Calu3 (cell line): Measurements from ENCODE around the gene RBFOX2. TPM values are rescaled to one million over a fixed set of nuclear protein-coding genes. Genes with fewer than 3 reads are reported as not detected.
"Not testable (repeated sequence)": the region's sequence is repeated elsewhere in the genome, so short reads cannot be mapped to it uniquely, and the experiment has no call there.

Experiments
- BruUV-seq: library from RNA; stranded (reverse); fragments of 400-500 nt; replicated peaks from 2 replicates; lab custom pipeline; 2021; lab: Mats Ljungman, UMichigan
- CTCF ChIA-PET: fragments of 300-600 bp; sonication (Branson Sonifier 250); formaldehyde crosslinking; loops from one replicate; lab custom pipeline; 2022; ENCODE audit warnings: antibody characterized with exemption; lab: Charles Lee
- DNase-seq: peaks from one replicate; pipeline ENCODE4 v3.0.0; 2022
- H3K27ac Mint-ChIP-seq: one replicate; pipeline ENCODE4 v1.8.0; 2022; ENCODE audit warnings: mixed read lengths; ENCODE audit not compliant: unreplicated experiment
- H3K27me3 Mint-ChIP-seq: one replicate; pipeline ENCODE4 v1.8.0; 2022; ENCODE audit warnings: mixed read lengths; ENCODE audit not compliant: unreplicated experiment
- H3K36me3 Mint-ChIP-seq: one replicate; pipeline ENCODE4 v1.8.0; 2022; ENCODE audit warnings: mild to moderate bottlenecking, moderate library complexity, mixed read lengths; ENCODE audit not compliant: insufficient read depth, unreplicated experiment
- H3K4me1 Mint-ChIP-seq: one replicate; pipeline ENCODE4 v1.8.0; 2022; ENCODE audit warnings: mild to moderate bottlenecking, low read depth, mixed read lengths; ENCODE audit not compliant: unreplicated experiment
- H3K4me3 Mint-ChIP-seq: one replicate; pipeline ENCODE4 v1.8.0; 2022; ENCODE audit warnings: mild to moderate bottlenecking, low read depth, moderate library complexity, mixed read lengths; ENCODE audit not compliant: unreplicated experiment
- H3K9me3 Mint-ChIP-seq: one replicate; pipeline ENCODE4 v1.8.0; 2022; ENCODE audit warnings: low read depth, mixed read lengths; ENCODE audit not compliant: unreplicated experiment
- CTCF ChIP-seq: fragments of 200-600 bp; IDR thresholded peaks from one replicate; pipeline ENCODE4 v1.8.0; 2022; ENCODE audit warnings: antibody characterized with exemption; ENCODE audit not compliant: unreplicated experiment
- intact Hi-C: fragments of 100-400 bp; cut with micrococcal nuclease; formaldehyde crosslinking; loops from one replicate; pipeline ENCODE4 v1.10.0; 2022; ENCODE audit not compliant: unreplicated experiment
- total RNA-seq: library from RNA; stranded (reverse); gene quantifications from 2 replicates; pipeline ENCODE4 v1.2.3, GENCODE V29; 2022

RBFOX2 gene
- total RNA-seq, 1 experiment from 2014 or later = 63.1 TPM

GRCh38 chr22:36055376-36056295 is 27.0 kb upstream of the RBFOX2 start:
- Mint-ChIP-seq H3K36me3 (peaks cover 12% of the 10 kb centered on the region), H3K4me3 (no peak overlapping the region), H3K27ac (peak overlapping the region; percentile 34), H3K9me3 (no peaks in the 10 kb centered on the region), H3K27me3 (no peaks in the 10 kb centered on the region), H3K4me1 (peaks cover 50% of the 10 kb centered on the region)
- no TSS peak for BruUV-seq
- CTCF ChIA-PET = interaction anchor here (0.6 to 1.9 kb wide), 6 partner anchors 10 to 1413 kb away, joined by 3 to 12 read pairs (median 4); partner anchors contain the start of gene RBFOX2
- TF ChIP-seq CTCF = no peak
- DNase-seq = no peak
- intact Hi-C loops = no loop called here

- H3K36me3 Mint-ChIP-seq = peaks cover 15% of the 10 kb centered on the region
- peak; percentile 17 for DNase-seq
- BruUV-seq, H3K9me3 Mint-ChIP-seq, intact Hi-C loops, H3K4me3 Mint-ChIP-seq, H3K27me3 Mint-ChIP-seq: not testable (repeated sequence)
- H3K4me1 Mint-ChIP-seq = peaks cover 50% of the 10 kb centered on the region
- H3K27ac Mint-ChIP-seq = peak overlapping the region; percentile 34
- CTCF ChIA-PET = interaction anchor here (0.6 to 1.8 kb wide), 4 partner anchors 11 to 112 kb away, joined by 3 to 12 read pairs (median 3); no protein-coding TSS in a partner anchor
Measured at GRCh38 chr22:36054446-36054845, 25.8 kb upstream of the RBFOX2 start.

- no TSS peak for BruUV-seq
- H3K27me3 Mint-ChIP-seq = no peaks in the 10 kb centered on the region
- H3K36me3 Mint-ChIP-seq = peaks cover 15% of the 10 kb centered on the region
- DNase-seq = no peak
- no peak for TF ChIP-seq CTCF
- intact Hi-C loops = no loop called here
- peak overlapping the region; percentile 100 for H3K27ac Mint-ChIP-seq
- H3K4me1 Mint-ChIP-seq = peaks cover 50% of the 10 kb centered on the region
- H3K4me3 Mint-ChIP-seq = peak overlapping the region; percentile 61
- CTCF ChIA-PET = interaction anchor here (0.6 to 2.4 kb wide), 5 partner anchors 11 to 113 kb away, joined by 3 to 21 read pairs (median 6); partner anchors contain the start of gene RBFOX2
- no peaks in the 10 kb centered on the region for H3K9me3 Mint-ChIP-seq
Measured at GRCh38 chr22:36053242-36054147, 24.9 kb upstream of the RBFOX2 start.

GRCh38 chr22:36052505-36052941 is 23.9 kb upstream of the RBFOX2 start:
- Mint-ChIP-seq H3K9me3 (no peaks in the 10 kb centered on the region), H3K27me3 (no peaks in the 10 kb centered on the region), H3K4me3 (peak overlapping the region; percentile 61), H3K27ac (peak overlapping the region; percentile 100), H3K4me1 (peaks cover 50% of the 10 kb centered on the region), H3K36me3 (peaks cover 15% of the 10 kb centered on the region)
- CTCF ChIA-PET = interaction anchor here (0.5 to 2.4 kb wide), 7 partner anchors 9 to 622 kb away, joined by 3 to 21 read pairs (median 3); partner anchors contain the start of gene RBFOX2
- TF ChIP-seq CTCF = no peak
- intact Hi-C loops = no loop called here
- DNase-seq = peak; percentile 84
- no TSS peak for BruUV-seq
